HEK293 (cell line): ENCODE measurements around the gene KCNK7.

ENCODE experiments used
- ATF2 ChIP-seq: fragments of 450-650 bp; formaldehyde crosslinking; IDR thresholded peaks from 2 replicates; pipeline ENCODE4 v1.5.1; 2016; ENCODE audit warnings: missing biosample characterization, missing genetic modification characterization, low read depth
- CTCF ChIP-seq: fragments of 450-650 bp; formaldehyde crosslinking; IDR thresholded peaks from 2 replicates; pipeline ENCODE4 v1.5.1; 2016; ENCODE audit warnings: missing biosample characterization, missing genetic modification characterization
- MEIS1 ChIP-seq: sonication (generic); formaldehyde crosslinking; IDR thresholded peaks from 2 replicates; pipeline ENCODE4 v1.8.1; 2022; ENCODE audit warnings: missing genetic modification reagents, mild to moderate bottlenecking, borderline replicate concordance
- PATZ1 ChIP-seq: fragments of 450-650 bp; formaldehyde crosslinking; IDR thresholded peaks from 2 replicates; pipeline ENCODE4 v1.5.1; 2016; ENCODE audit warnings: missing biosample characterization, missing genetic modification characterization
- YY1 ChIP-seq: fragments of 450-650 bp; formaldehyde crosslinking; IDR thresholded peaks from 2 replicates; pipeline ENCODE4 v1.5.1; 2018; ENCODE audit warnings: missing biosample characterization, missing genetic modification characterization
- YY2 ChIP-seq: fragments of 450-650 bp; formaldehyde crosslinking; IDR thresholded peaks from 2 replicates; pipeline ENCODE4 v1.5.1; 2016; ENCODE audit warnings: missing biosample characterization, missing genetic modification characterization
- ZFP41 ChIP-seq: fragments of 450-650 bp; formaldehyde crosslinking; IDR thresholded peaks from 2 replicates; pipeline ENCODE4 v1.5.1; 2016; ENCODE audit warnings: missing biosample characterization, missing genetic modification characterization, borderline replicate concordance
- ZNF248 ChIP-seq: fragments of 450-650 bp; formaldehyde crosslinking; IDR thresholded peaks from 2 replicates; pipeline ENCODE4 v1.5.1; 2017; ENCODE audit warnings: missing biosample characterization, missing genetic modification characterization
- ZNF292 ChIP-seq: fragments of 450-650 bp; formaldehyde crosslinking; IDR thresholded peaks from 2 replicates; pipeline ENCODE4 v1.5.1; 2016; ENCODE audit warnings: low read depth, missing biosample characterization, missing genetic modification characterization, borderline replicate concordance
- ZNF302 ChIP-seq: fragments of 450-650 bp; formaldehyde crosslinking; IDR thresholded peaks from 2 replicates; pipeline ENCODE4 v1.5.1; 2016; ENCODE audit warnings: missing biosample characterization, missing genetic modification characterization, low read depth
- ZNF513 ChIP-seq: fragments of 450-650 bp; IDR thresholded peaks from 2 replicates; pipeline ENCODE4 v1.5.1; 2018; ENCODE audit warnings: missing biosample characterization, missing genetic modification characterization

- TF ChIP-seq CTCF (no peak), ZNF292 (tag by site-specific recombination) (no peak), YY1 (no peak), PATZ1 (no peak), ATF2 (no peak), ZNF302 (tag by site-specific recombination) (no peak), ZNF513 (tag by site-specific recombination) (no peak), ZNF248 (no peak), MEIS1 (CRISPR knock-in tag) (no peak), ZFP41 (no peak), YY2 (tag by site-specific recombination) (no peak)
Measured at GRCh38 chr11:65549096-65549495, 46.5 kb downstream of the KCNK7 start.
